Measurements from ENCODE around the gene SOCS1.

The SOCS1 gene

DNA sequence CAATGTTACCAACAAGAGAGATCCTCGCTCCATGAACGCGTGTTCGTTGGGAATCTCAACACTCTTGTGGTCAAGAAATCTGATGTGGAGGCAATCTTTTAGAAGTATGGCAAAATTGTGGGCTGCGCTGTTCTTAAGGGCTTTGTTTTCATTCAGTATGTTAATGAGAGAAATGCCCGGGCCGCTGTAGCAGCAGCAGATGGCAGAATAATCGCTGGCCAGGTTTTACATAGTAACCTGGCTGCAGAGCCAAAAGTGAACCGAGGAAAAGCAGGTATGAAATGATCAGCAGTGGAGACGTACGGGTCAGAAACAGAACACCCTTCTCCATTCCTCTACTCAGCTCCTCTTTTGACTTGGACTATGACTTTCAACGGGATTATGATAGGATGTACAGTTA, 13.3 kb downstream of the SOCS1 start:
- DNase-seq = no peak

DNA sequence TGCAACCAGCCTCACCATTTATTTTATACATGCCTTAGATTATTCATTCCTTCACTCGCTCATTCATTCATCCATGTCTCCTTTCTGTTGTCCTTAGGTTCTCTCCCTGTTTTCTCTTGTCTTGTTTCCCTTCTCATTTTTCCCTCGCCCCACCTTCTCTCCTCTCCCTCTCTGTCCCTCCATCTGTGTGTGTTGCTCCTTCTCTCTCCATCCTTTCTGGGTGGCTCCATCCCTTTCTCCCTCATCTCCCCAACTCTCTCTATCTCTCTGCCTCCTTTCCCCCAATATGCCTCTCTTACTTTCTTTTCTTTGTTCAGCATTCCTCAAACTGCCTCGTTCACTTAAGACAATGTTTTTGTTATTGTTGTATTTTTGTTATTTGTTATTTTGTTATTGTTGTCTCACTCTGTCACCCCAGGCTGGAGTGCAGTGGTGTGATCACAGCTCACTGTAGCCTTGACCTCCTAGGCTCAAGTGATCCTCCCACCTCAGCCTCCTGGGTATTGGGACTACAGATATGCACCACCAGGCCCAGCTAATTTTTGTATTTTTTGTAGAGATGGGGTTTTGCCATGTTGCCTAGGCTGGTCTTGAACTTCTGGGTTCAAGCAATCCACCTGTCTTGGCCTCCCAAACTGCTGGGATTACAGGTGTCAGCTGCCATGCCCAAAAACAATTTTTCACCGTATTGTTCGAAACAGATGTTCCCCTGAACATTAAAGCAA, 14.4 kb downstream of the SOCS1 start:
- no peak for DNase-seq

GRCh38 chr16:11240636-11241473, 15.1 kb downstream of the SOCS1 start:
- DNase-seq = no peak

- DNase-seq = no peak
Observed at GRCh38 chr16:11239644-11240632, 16.1 kb downstream of the SOCS1 start.

DNA sequence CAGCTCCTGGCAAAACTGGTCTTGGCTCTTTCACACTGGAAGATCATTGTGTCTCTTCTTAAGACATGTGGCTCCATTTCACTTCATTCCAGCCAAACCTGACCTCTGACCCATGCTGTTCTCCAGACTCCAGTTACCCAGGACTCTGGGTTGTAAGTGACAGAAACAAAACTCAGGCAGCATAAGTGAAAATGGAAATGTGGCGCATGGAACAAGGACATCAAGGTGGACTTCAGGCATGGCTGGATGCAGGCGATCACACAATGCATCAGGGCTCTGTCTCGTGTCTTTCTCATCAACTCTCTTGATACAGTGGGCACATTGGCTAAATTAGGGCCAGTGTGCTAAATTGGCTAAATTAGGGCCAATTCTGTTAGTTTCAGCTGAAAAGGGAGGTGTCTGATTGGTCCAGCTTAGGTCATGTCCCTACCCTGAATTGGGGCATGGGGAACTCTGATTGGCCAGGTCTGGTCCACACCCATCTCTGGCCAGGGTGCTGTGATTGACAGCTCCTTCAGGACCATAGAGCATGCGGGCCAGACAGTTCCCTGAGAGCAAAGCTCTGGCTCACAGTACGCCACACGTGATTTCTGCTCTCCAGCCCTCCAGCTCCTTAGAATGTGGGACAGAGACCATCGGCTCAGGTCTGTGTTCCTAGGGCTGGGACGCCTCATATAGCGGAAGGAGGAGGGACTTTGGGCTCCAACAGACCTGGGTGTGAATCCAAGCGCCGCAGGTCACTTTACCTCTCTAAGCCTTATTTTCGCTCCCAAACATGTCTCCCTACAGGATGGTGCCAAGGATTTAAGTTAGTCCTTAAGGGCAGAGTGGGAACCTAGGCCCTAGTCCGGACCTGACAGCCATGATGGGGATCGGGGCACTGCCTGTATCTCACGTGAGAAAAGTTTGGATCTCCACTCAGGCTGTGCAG, 17.5 kb downstream of the SOCS1 start:
- no peak for DNase-seq

GRCh38 chr16:11236461-11237254, 19.3 kb downstream of the SOCS1 start:
- no peak for DNase-seq

GRCh38 chr16:11235703-11235991, 20.4 kb downstream of the SOCS1 start:
- no peak for DNase-seq

GRCh38 chr16:11234884-11235702, 20.9 kb downstream of the SOCS1 start:
- DNase-seq = no peak

DNA sequence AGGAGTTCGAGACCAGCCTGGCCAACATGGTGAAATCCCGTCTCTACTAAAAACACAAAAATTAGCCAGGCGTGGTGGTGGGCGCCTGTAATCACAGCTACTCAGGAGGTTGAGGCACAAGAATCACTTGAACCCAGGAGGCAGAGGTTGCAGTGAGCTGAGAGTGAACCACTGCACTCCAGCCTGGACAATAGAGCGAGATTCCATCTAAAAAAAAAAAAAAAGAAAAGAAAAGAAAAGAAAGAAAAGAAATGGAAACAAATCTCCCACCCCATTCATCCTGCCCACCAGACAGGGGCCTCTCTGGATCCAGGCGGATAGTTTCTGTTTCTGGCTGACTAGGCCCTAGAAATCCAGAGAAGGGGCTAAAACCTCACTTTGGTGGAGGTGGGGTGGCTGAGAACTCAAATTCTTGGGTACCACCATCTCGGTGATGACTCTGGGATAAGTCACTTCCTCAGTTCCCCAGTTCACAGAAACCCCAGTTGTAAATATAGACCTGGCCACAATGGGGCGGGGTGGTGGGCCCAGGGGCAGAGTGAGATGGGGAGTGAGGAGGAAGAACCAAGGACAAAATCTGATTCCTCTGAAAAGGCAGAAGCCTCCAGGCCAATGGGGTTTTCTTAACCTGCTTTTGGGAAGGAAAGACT, 22.2 kb downstream of the SOCS1 start:
- DNase-seq = no peak

GRCh38 chr16:11232852-11233726, 22.9 kb downstream of the SOCS1 start:
- no peak for DNase-seq

- DNase-seq = no peak
Observed at GRCh38 chr16:11232302-11232851, 23.6 kb downstream of the SOCS1 start.

DNA sequence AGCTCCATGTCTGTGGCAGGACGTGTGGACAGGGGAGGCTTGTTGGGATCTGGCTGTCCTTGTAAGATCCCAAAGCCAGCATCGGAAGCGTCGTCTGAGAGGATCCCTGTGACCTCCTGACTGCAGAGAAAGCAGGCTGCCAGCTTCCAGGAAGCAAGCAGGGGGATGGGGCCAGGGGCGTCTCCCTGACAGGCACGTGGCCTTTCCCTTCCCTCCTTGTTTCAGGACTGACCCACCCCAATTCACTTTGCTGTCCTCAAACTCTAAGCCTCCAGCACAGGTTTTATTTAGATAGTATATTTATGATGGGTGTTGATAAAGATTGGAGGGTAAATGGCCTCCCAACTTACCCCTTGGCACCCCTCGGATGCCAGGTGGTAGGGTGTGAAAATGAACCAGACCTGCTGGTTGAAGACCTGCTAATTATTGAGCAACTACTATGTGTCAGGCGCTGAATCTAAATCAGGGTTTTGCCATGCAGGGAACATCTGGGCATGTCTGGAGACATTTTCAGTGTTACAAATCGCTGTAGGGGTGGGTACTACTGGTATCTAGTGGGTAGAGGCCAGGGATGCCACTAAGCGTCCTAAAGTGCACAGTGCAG, 24.5 kb downstream of the SOCS1 start:
- DNase-seq = no peak

DNA sequence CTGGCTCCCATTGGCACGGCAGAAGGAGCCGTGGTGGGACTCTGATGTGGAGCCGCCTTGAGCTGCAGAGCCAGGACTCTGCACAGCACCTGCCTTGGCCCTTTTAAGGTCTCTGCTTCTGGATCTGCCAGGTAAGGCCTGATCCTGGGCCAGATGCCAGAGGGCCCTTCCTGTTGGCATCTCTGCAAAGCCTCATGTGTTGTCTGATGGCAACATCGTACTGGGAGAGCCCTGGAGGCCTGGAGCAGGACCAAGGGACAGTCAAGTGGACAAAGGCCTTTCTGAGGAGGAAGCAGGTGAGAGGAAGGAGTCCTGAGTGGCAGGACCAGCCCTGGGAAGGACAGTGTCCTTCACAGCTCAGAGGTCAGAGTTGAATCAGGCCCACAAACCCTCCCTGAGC, 26.1 kb downstream of the SOCS1 start:
- no peak for DNase-seq

DNA sequence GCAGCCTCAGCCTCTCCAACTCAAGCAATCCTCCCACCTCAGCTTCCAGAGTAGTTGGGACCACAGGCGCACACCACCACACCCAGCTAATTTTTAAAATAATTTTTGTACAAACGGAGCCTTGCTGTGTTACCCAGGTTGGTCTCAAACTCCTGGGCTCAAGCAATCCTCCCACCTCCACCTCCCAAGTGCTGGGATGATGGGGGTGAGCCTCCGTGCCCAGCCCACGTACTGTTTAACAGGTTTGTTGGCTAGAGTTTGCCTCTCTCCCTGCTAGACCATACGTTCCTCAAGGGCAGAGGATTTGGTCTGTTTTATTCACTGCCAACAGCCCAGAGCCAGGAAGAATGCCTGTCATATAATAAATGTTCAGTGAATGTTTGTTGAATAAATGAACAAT, 26.6 kb downstream of the SOCS1 start:
- no peak for DNase-seq

GRCh38 chr16:11225677-11226549, 30.1 kb downstream of the SOCS1 start:
- DNase-seq = no peak

DNA sequence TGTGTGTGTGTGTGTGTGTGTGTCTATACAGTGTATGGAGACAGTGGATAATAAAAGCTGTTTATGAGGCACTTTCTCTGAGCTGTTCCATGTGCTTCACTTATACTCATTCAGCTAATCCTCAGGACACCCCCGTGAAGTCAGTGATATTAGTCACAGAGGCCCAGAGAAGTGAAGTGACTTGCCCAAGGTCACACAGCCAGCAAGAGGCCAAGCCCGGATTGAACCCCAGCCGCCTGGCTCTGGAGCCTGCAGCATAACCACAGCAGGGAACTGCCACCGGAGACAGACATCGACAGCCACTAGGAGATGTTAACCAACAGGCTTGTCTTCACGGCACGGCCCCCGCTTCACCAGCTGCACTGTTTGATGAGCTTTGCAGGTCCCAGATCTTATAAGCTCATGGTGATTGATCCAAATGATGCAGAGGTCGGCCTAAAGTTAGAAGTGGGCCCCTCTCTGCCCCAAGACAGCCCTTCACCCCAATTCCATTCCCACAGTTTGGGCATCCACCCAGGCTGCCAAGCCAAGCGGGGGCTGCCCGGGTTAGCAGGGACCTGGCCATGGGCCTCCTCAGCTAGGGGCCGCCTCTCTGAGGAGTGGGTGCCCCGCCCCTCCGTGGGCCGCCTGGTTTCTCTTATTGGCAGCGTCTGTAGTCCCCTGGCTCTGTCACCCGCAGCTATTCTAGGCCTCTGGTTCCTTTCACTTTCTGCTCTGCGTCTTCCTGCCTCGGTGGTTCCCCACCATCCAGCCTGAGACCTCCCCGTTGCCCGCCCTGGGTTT, 30.9 kb downstream of the SOCS1 start:
- DNase-seq = no peak
